NCI-H1105 treated with DMSO at 0.1 percent for 48 hours (cell line): Measurements from ENCODE around the gene GALNT4.
A peak's percentile ranks its signal among the peaks of the same experiment; 100 is the strongest.

Experiments
- DNase-seq: peaks from one replicate; lab custom pipeline; 2025; lab: John Stamatoyannopoulos, UW

GALNT4 gene

DNA sequence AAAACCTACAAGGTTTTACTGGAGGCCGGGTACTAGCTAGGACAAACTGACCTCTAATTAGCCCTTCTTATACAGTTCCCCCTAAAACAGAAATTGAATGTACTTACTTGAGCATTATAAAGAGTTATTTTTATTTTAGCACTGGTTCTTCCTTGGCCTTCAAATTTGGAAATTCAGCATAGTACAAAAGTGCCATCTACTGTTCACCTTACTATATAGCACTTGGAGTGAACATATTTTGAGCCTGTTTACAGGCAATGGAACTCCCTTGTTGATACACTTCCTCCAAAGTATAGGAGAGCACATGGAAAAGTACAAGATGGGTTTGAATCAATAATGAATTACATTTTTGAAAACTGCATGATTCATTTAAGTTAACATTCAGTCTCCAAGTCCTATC, 5.1 kb upstream of the GALNT4 start:
- peak; percentile 58 for DNase-seq

DNA sequence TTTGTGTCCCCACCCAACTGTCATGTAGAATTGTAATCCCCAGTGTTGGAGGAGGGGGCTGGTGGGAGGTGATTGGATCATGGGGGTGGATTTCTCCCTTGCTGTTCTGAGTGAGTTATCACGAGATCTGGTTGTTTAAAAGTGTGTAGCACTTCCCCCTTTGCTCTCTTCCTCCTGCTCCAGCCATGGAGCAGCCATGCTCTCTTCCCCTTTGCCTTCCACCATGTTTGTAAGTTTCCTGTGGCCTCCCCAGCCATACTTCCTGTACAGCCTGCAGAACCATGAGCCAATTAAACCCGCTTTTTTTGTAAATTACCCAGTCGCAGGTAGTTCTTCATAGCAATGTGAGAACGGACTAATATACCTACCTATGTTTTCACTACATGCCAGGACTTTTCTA, 3.8 kb upstream of the GALNT4 start:
- DNase-seq = no peak

- peak; percentile 93 for DNase-seq
Measured at GRCh38 chr12:89525824-89526770, 1.5 kb upstream of the GALNT4 start, which contains the start of gene POC1B. POC1B (minus strand) TSS chr12:89526047; CDS start chr12:89525895, 152 bp downstream.

- DNase-seq = peak; percentile 24
Measured at GRCh38 chr12:89525305-89525823, 768 bp upstream of the GALNT4 start.

DNA sequence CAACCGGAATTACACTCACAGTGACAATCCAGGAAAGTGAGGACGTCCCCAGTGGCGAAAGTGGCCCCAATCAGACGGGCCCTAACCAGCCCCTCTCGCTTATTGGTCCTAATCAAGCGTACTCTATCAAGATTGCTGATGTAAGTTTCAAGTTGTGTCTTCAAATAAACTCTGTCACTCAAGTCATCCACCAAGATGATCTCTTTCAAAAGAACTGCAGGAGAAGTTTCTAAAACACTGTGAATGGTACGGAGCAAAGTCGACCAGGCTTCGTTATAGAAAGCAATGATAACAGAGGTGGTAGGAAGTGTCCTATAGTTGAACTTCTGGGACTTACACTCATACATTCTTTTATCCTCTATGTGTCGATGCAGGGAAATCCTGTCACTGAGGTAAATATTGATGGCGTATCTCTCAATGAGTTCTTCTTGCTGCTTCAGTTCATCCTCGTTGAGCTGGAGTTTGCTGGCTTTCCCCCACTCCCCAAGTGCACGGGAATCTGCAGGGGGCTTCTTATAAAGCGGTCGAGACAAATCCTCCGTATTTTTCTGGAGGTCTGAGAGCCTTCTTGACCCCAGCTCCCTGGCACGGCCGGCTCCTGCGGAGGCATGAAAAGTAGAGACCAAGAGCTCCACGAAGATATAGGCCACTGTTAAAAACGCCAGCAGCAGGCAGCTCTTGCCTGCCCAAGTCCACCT, 604 bp downstream of the GALNT4 start:
- no peak for DNase-seq

- no peak for DNase-seq
Measured at GRCh38 chr12:89523393-89523792, 1.2 kb downstream of the GALNT4 start.

- DNase-seq = no peak
Measured at GRCh38 chr12:89521364-89522223, 3.0 kb downstream of the GALNT4 start.

- no peak for DNase-seq
Measured at GRCh38 chr12:89517720-89518119, 6.9 kb downstream of the GALNT4 start.

GRCh38 chr12:89516633-89517032, 8.0 kb downstream of the GALNT4 start:
- no peak for DNase-seq

DNA sequence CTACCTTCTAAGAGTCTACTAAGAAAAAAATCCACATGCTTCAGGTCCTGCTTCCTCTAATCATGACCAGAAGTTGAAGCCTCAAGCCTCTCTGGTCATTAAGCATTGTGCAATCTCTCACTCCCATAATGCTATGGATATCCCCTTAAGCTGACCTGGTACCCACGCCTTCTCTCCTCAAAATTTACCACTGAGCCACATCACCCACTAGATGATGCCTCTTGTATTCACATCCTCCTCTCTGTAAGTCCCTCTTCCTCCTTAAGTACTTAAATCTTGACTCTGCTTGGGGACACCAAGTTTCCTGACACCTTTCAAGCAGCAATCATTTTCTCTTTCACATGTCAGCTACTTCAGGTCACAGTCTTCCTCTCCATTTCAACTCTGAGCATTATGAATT, 9.8 kb downstream of the GALNT4 start:
- DNase-seq = no peak

DNA sequence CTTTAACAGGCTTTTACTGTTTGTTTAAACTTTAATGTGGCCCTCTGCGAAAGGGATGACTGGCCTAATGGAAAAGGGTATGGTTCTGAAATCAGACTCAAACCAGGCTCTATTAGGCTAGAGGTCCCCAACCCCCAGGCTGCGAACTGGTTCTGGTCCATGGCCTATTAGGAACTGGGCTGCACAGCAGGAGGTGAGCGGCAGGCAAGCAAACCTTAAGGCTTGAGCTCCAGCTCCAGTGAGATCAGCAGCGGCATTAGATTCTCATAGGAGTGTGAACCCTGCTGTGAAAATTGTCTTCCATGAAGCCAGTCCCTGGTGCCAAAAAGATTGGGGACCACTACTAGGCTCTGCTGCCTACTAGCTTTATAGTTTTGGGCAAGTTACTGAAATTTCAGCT, 11.1 kb downstream of the GALNT4 start:
- DNase-seq = no peak

DNA sequence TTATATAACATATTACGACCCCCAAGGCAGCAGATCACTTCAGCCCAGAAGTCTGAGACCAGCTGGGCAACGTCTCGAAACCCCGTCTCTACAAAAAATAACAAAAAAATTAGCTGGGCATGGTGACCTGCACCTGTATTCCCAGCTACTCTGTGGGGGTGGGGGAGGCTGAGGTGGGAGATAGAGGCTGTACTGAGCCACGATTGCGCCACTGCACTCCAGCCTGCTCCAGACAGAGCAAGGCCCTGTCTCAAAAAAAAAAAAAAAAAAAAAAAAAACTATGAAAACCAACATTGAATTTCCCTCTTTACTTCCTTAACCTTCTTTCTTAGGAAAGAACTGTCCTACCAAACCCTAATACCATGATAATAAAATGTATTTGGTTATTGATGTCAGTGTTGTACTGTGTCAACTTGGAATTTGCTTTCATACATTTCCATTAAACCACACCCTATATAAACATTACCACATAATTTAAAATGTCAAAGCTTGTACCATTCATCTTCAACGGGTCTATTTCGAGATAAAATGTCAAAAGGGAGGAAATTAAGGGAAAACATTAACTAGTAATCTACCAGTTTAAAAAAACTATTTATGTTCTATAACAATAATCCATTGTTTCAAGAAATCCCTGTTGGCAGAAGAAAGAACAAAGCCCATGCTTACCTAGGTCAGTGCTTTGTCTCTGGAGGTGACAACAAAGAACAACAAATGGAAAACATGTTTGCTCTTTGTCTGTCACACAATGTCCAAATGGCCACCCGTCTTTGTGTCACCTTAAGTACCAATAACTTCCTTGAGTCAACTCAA, 17.4 kb downstream of the GALNT4 start:
- DNase-seq = no peak

GRCh38 chr12:89506050-89506449, 18.5 kb downstream of the GALNT4 start:
- no peak for DNase-seq

- DNase-seq = no peak
Measured at GRCh38 chr12:89504560-89505346, 19.8 kb downstream of the GALNT4 start.

- no peak for DNase-seq
Measured at GRCh38 chr12:89501793-89502192, 22.8 kb downstream of the GALNT4 start.

GRCh38 chr12:89499857-89500256, 24.7 kb downstream of the GALNT4 start:
- no peak for DNase-seq

DNA sequence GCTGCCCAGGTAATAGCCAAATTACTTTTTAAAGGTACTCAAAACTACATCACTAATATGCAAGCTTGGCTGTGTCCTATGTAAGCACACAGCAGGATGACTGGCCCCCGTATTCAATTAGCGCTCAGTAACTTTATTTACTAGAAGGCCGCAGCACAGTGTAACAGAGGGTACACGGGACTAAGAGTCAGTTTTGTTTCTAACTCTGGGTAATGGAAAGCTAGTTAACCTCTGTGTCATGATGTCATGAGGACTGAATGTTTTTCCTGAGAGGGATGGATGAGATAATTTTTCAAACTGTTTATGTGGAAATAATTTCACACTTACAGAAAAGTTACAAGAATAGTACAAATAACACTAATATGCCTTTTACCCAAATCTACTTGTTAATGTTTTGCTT, 27.1 kb downstream of the GALNT4 start:
- no peak for DNase-seq

GRCh38 chr12:89497005-89497404, 27.6 kb downstream of the GALNT4 start:
- DNase-seq = no peak

GRCh38 chr12:89494411-89495231, 30.0 kb downstream of the GALNT4 start:
- DNase-seq = no peak
